ENCODE results near the gene DPF3. TPM values are rescaled to one million over a fixed set of nuclear protein-coding genes. Genes with fewer than 3 reads are reported as not detected.

The DPF3 gene
- total RNA-seq, 4 donors from 2014 or later = 16.7 to 27.8 (median 20.3) TPM

DNA sequence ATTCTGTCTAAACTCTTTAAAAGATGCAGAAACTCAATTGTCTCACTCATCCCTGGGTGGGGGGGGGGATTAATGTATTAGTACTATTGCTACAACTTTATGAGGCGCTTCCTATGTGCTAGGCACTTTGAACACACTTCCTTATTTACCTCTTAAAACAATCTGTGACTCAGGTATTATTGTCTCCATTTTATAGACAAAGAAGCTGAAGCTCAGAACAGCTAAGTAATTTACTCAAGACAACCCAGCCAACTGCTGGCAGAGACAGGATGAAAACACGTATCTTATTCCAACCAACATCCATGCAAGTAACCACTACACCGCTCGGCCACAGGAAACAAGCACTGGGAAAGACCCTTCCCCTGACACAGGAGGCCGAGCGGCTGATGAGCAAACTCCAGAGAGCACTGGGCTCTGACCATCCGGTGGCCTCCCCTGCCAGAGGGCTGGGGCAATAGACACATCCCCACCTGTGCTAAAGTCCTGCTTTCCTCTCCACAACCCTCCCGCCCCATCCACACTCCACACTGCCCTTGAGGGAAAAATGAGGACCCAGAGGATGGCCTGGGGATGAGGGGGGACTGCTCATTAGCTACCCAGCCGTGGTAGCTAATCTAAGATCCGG, 244.2 kb downstream of the DPF3 start:
- Histone ChIP-seq H3K27me3 (no peaks in the 10 kb centered on the region), H3K27ac (no peak overlapping the region), H3K9me3 (no peaks in the 10 kb centered on the region), H3K36me3 (no peaks in the 10 kb centered on the region), H3K4me1 (peaks cover 0 to 22% of the 10 kb centered on the region in 2 donors), H3K4me3 (no peak overlapping the region)
- TF ChIP-seq POLR2A (IDR thresholded peaks at IDR 0.05) = no peak
- TF ChIP-seq CTCF (IDR thresholded peaks at IDR 0.05 in 4 of 5, conservative IDR thresholded peaks at IDR 0.05 in 1 of 5) = no peak
- DNase-seq = no peak
- intact Hi-C loops (cut with DNase I; ENCODE audit: low total_unique reads) = no loop called here
- in situ Hi-C loops (cut with MboI; ENCODE audit: low sequenced_read_pairs in 4 of 4) = no loop called here
- ATAC-seq = no peak

DNA sequence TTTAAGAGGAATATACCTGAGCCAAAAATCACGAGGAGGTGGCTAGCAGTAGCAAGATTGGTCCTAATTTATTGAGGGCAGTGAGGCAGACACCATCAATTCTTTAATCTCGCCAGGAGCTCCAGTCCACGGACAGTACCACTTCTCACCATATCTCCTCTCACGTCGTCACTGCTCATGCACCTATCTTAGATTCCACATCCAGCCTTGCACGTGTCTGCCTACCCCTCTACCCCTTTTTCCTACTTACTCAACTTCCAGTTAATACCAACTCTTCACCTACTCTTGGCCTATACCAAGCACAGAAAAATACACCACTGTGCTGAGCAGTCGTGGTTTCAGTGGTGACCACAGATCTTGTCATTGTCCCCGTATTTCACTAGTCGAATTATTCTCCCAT, 246.1 kb downstream of the DPF3 start:
- H3K36me3 ChIP-seq = no peaks in the 10 kb centered on the region
- H3K9me3 ChIP-seq = no peaks in the 10 kb centered on the region
- no peak overlapping the region for H3K27ac ChIP-seq
- DNase-seq (no peak), ATAC-seq (no peak)
- in situ Hi-C loops (cut with MboI; ENCODE audit: low sequenced_read_pairs in 4 of 4) (no loop called here), intact Hi-C loops (cut with DNase I; ENCODE audit: low total_unique reads) (no loop called here)
- H3K4me3 ChIP-seq = no peak overlapping the region
- no peaks in the 10 kb centered on the region for H3K27me3 ChIP-seq
- TF ChIP-seq CTCF (IDR thresholded peaks at IDR 0.05 in 4 of 5, conservative IDR thresholded peaks at IDR 0.05 in 1 of 5) = no peak
- TF ChIP-seq POLR2A (IDR thresholded peaks at IDR 0.05) = no peak
- peaks cover 4 to 36% of the 10 kb centered on the region in 2 donors for H3K4me1 ChIP-seq

DNA sequence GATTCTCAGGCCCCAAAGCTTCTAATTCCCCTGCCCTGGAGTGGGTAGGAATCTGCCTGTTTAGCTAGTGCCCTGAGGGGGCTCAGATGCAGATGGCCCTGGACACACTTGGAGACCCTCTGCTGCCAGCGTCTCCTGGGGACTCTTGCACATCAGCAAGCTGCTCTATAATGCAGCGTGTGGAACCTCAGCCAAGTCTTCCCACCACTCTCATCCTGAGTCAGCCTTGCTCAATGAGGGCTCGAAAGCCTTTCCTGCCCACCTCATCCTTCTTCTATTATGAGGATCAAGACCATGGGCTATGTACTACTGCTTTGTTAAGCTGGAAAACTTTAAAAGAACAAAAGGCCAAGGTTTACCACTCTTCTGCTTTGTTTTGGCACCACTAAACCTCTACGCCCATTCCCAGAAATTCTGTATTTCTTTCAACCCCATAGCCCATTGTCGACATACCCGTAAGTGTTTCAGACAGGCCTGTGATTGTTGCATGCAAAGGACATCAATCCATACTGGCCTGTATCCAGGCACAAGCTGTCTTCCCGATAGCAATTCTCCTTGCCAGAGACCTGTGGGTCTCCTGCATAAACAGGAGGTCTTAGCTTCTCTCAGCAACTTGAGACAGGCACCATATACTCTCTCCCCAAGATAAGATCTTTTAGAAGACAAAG, 246.9 kb downstream of the DPF3 start:
- TF ChIP-seq CTCF (IDR thresholded peaks at IDR 0.05 in 4 of 5, conservative IDR thresholded peaks at IDR 0.05 in 1 of 5) = no peak
- no peak for TF ChIP-seq POLR2A (IDR thresholded peaks at IDR 0.05)
- H3K36me3 ChIP-seq = no peaks in the 10 kb centered on the region
- ATAC-seq = no peak
- no peak overlapping the region for H3K4me3 ChIP-seq
- no peaks in the 10 kb centered on the region for H3K9me3 ChIP-seq
- no peak overlapping the region for H3K27ac ChIP-seq
- intact Hi-C loops (cut with DNase I; ENCODE audit: low total_unique reads) = no loop called here
- peaks cover 4 to 35% of the 10 kb centered on the region in 2 donors for H3K4me1 ChIP-seq
- no peaks in the 10 kb centered on the region for H3K27me3 ChIP-seq
- no peak for DNase-seq
- in situ Hi-C loops (cut with MboI; ENCODE audit: low sequenced_read_pairs in 4 of 4) = no loop called here

DNA sequence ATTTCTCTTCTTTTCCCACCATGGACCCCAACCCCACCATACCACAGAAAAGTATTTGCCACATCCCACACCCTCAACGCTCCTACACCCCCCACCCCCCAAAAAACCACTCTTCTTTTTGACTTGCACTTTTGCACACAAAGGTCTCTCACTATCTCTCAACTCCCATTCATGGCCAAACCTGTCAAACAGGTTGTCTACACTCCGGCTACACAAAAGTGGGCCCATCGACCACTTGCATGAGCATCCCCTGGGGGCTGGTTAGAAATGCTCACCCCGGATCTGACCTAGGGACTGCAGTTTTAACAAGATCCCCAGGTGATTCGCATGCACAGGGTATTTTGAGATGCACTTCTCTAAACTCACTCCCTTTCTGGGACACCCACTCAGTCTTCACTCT, 248.2 kb downstream of the DPF3 start:
- ATAC-seq = no peak
- TF ChIP-seq CTCF (IDR thresholded peaks at IDR 0.05 in 4 of 5, conservative IDR thresholded peaks at IDR 0.05 in 1 of 5) = no peak
- TF ChIP-seq POLR2A (IDR thresholded peaks at IDR 0.05) = no peak
- no peak for DNase-seq
- no peaks in the 10 kb centered on the region for H3K27me3 ChIP-seq
- in situ Hi-C loops (cut with MboI; ENCODE audit: low sequenced_read_pairs in 4 of 4) (no loop called here), intact Hi-C loops (cut with DNase I; ENCODE audit: low total_unique reads) (no loop called here)
- H3K4me3 ChIP-seq = no peak overlapping the region
- H3K4me1 ChIP-seq = peaks cover 4 to 23% of the 10 kb centered on the region in 2 donors
- no peaks in the 10 kb centered on the region for H3K9me3 ChIP-seq
- no peaks in the 10 kb centered on the region for H3K36me3 ChIP-seq
- H3K27ac ChIP-seq = no peak overlapping the region

Data from gastrocnemius medialis (tissue), 4 donors.